ENCODE measurements around the gene KANSL2.
A peak's percentile ranks its signal among the peaks of the same experiment; 100 is the strongest.
"Not testable (repeated sequence)": the region's sequence is repeated elsewhere in the genome, so short reads cannot be mapped to it uniquely, and the experiment has no call there.

Gene KANSL2

DNA sequence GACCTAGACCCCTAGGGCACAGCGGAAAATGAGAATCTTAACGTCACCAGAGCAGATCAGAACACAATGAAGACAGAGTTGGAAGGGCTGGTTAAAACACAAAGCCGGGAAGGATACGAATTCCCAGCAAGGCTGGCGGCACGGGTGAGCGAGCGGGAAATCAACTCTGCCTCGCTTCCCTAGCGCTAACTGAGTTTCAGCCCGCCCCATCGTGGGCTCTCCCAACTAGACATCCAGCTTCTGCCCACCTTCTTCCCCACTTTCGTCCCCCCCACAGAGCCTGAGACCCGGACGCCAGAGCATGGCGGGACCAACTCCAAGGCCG is 34.1 kb upstream of the KANSL2 start:
- TF ChIP-seq, protein P1, sequence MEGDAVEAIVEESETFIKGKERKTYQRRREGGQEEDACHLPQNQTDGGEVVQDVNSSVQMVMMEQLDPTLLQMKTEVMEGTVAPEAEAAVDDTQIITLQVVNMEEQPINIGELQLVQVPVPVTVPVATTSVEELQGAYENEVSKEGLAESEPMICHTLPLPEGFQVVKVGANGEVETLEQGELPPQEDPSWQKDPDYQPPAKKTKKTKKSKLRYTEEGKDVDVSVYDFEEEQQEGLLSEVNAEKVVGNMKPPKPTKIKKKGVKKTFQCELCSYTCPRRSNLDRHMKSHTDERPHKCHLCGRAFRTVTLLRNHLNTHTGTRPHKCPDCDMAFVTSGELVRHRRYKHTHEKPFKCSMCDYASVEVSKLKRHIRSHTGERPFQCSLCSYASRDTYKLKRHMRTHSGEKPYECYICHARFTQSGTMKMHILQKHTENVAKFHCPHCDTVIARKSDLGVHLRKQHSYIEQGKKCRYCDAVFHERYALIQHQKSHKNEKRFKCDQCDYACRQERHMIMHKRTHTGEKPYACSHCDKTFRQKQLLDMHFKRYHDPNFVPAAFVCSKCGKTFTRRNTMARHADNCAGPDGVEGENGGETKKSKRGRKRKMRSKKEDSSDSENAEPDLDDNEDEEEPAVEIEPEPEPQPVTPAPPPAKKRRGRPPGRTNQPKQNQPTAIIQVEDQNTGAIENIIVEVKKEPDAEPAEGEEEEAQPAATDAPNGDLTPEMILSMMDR (conservative IDR thresholded peaks at IDR 0.05; ENCODE audit: control insufficient read depth, insufficient read depth, low read depth, low read length), result no peak
- peak; percentile 7 for DNase-seq (ENCODE audit: low read depth)

DNA sequence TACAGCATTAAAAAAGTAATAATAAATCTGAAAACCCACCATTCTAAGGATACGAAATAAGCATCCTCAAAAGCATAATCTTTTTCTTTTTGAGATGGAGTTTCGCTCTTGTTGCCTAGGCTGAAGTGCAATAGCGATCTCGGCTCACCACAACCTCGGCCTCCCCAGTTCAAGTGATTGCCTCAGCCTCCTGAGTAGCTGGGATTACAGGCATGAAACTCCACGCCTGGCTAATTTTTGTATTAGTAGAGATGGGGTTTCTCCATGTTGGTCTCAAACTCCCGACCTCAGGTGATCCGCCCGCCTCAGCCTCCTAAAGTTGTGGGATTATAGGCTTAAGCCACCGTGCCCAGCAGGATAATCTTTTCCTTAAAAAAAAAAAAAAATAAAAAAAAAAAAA is 30.2 kb upstream of the KANSL2 start:
- no peak for DNase-seq (ENCODE audit: low read depth)
- TF ChIP-seq, protein P1 (conservative IDR thresholded peaks at IDR 0.05; ENCODE audit: control insufficient read depth, insufficient read depth, low read depth, low read length), result no peak
- no peak overlapping the region for H3K4me3 ChIP-seq (ENCODE audit: control insufficient read depth, low read depth, low read length)

More for the DNA sequence above, 34.1 kb upstream of the KANSL2 start:
- peak overlapping the region; percentile 98 for H3K4me3 ChIP-seq (ENCODE audit: control insufficient read depth, low read depth, low read length)

DNA sequence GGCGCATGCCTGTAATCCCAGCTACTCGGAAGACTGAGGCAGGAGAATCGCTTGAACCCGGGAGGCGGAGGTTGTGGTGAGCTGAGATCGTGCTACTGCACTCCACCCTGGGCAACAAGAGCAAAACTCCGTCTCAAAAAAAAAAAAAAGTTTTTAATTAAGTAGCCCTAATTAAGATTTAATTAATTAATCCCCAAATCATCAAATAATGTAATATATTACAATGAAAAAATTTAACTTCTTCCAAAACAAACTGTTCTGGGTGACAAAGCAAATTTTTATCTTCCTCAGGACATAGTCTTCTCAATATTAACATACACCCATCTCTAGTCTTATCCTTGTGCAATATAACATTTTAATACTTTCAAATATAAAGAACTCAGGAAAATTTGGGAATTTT is 16.8 kb upstream of the KANSL2 start:
- not testable (repeated sequence) for DNase-seq (ENCODE audit: low read depth); H3K4me3 ChIP-seq (ENCODE audit: control insufficient read depth, low read depth, low read length)

DNA sequence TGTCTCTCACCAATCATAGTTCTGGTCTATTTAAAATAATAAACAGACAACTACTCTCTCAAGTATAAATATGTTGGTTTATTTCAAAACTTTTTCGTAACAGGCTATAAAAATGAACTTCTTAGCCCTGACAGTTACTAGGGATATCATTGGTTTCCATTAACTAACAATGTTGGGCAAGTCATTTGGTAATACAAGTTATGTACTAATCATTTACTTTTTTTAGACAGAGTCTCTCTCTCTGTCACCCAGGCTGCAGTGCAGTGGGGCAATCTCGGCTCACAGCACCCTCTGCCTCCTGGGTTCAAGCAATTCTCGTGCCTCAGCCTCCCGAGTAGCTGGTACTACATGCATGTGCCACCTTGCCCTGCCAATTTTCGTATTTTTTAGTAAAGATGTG is 14.6 kb upstream of the KANSL2 start:
- H3K4me3 ChIP-seq (ENCODE audit: control insufficient read depth, low read depth, low read length), result no peak overlapping the region
- TF ChIP-seq, protein P1 (conservative IDR thresholded peaks at IDR 0.05; ENCODE audit: control insufficient read depth, insufficient read depth, low read depth, low read length), result no peak
- DNase-seq (ENCODE audit: low read depth), result no peak

DNA sequence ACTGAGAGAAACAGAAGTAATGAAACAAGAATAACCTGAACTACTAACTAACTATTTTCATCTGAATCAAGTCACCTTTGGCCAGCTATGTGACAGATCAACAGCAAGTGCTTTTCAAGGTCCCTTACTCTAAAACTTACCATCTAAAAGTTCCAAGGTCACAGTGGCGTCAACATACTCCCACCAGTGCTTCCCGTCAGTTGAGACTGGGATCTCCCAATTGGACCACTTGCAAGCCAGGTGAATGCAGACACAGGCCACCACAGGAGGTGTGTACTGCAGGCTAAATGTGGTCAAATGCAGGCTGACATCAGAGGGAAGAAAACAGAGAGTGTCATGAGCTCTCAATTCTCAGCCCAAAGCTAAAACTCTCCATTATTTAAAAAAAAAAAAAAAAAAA is 13.8 kb upstream of the KANSL2 start:
- DNase-seq (ENCODE audit: low read depth), result no peak
- no peak overlapping the region for H3K4me3 ChIP-seq (ENCODE audit: control insufficient read depth, low read depth, low read length)
- TF ChIP-seq, protein P1 (conservative IDR thresholded peaks at IDR 0.05; ENCODE audit: control insufficient read depth, insufficient read depth, low read depth, low read length), result no peak

DNA sequence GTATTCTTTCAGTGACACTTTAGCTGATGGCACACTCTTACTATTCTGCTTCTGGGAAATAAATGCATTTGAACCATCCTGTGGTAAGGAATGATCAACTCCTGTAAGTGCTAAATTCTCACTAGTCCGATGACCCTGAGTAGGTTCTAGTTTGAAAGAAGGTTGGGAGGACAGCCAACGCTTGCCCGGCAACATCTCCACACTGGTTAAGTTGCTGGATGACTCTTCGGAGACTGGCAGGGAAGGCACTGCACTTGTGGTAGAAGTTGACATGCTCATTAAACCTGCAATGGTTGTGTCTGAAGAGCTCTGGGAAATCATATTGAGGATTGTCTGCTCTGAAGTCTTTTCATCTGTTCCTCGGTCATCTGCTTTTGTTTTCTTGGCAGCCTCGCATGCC is 12.0 kb upstream of the KANSL2 start:
- TF ChIP-seq, protein P1 (conservative IDR thresholded peaks at IDR 0.05; ENCODE audit: control insufficient read depth, insufficient read depth, low read depth, low read length), result no peak
- DNase-seq (ENCODE audit: low read depth), result no peak
- no peak overlapping the region for H3K4me3 ChIP-seq (ENCODE audit: control insufficient read depth, low read depth, low read length)

DNA sequence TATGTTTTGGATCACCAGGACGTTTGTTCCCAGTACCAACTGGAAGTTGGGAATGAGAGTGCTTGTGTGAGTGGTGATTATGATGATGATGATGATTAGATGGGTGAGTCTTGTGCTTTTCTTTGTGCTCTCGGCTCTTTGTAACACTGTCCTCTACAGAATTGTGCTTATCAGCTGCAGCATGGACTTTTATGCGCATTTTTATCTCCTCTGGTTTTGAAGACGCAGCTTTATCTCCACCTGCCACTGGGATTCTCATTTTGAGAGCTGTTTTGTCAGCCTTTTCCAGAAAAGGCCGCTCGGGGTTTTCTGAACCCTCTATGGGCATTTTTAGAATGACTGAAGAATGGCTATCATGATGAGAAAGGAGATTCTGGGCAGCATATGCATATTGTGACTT is 11.5 kb upstream of the KANSL2 start:
- TF ChIP-seq, protein P1 (conservative IDR thresholded peaks at IDR 0.05; ENCODE audit: control insufficient read depth, insufficient read depth, low read depth, low read length), result no peak
- no peak for DNase-seq (ENCODE audit: low read depth)
- H3K4me3 ChIP-seq (ENCODE audit: control insufficient read depth, low read depth, low read length), result no peak overlapping the region

All from fibroblast of mammary gland (primary cell).